Effector memory CD4-positive, alpha-beta T cell (primary cell): Measurements from ENCODE around the gene GRM8.

Source experiments
- DNase-seq, 3 donors: peaks; one replicate each; pipeline ENCODE4 v3.0.0-alpha.2; 2020
- H3K27ac ChIP-seq: 2 replicates; pipeline ENCODE4 v1.7.0; 2013; ENCODE audit warnings: mild to moderate bottlenecking, low read length, moderate library complexity; ENCODE audit not compliant: insufficient read depth, poor library complexity, severe bottlenecking
- H3K27me3 ChIP-seq: replicated peaks from 2 replicates; pipeline ENCODE4 v1.7.0; 2013; ENCODE audit warnings: mild to moderate bottlenecking, low read length; ENCODE audit not compliant: insufficient read depth, control insufficient read depth, poor library complexity, severe bottlenecking
- H3K36me3 ChIP-seq: 2 replicates; pipeline ENCODE4 v1.7.0; 2013; ENCODE audit warnings: mild to moderate bottlenecking, low read length, moderate library complexity; ENCODE audit not compliant: control insufficient read depth, insufficient read depth
- H3K4me1 ChIP-seq: 2 replicates; pipeline ENCODE4 v1.7.0; 2013; ENCODE audit warnings: low read length, mild to moderate bottlenecking; ENCODE audit not compliant: control insufficient read depth, insufficient read depth, poor library complexity, severe bottlenecking
- H3K4me3 ChIP-seq: 2 replicates; pipeline ENCODE4 v1.7.0; 2013; ENCODE audit warnings: low read length, low read depth, mild to moderate bottlenecking; ENCODE audit not compliant: insufficient read depth, poor library complexity, severe bottlenecking
- H3K9me3 ChIP-seq: 2 replicates; pipeline ENCODE4 v1.7.0; 2013; ENCODE audit warnings: mild to moderate bottlenecking, low read length, moderate library complexity; ENCODE audit not compliant: control insufficient read depth

Gene GRM8

DNA sequence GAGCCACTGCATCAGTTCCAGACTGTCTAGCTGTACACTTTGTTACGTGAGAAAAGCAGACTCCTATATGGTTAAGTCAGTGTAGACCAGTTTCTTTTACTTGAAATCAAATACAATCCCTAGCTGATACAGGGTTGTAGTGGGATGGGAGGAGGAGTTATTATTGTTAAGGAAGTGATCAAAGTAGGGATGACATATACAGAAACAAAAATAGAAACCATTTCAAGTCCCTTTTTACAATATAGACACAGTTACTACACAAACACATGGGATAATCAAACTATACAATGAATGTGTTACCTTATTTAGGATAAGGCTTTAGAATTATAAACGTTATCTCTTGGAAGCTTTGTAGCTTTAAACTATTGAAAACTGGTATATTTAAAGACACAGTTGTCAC, 233.9 kb downstream of the GRM8 start:
- DNase-seq: no peak
- H3K27me3 ChIP-seq: no peaks in the 10 kb centered on the region
- no peaks in the 10 kb centered on the region for H3K4me1 ChIP-seq
- H3K27ac ChIP-seq: no peak overlapping the region
- no peaks in the 10 kb centered on the region for H3K9me3 ChIP-seq
- no peak overlapping the region for H3K4me3 ChIP-seq
- no peaks in the 10 kb centered on the region for H3K36me3 ChIP-seq

DNA sequence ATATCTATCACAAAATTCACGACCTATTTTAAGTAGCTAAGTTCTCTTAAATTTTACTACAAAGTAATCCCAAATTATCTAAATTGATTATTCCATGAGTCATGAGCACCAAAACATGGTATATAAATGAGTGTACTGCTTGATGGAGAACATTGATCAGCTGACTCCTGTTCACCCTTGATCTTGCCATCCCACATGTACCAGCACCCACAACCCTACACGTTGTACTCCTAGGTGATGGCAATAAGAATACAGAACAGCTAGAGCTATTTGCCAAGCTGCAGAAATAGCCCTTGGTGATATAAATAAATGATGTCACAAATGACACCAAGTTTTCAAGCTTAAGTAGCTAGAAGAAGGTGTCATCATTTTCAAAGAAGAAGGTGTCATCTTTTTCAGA, 235.5 kb downstream of the GRM8 start:
- H3K4me3 ChIP-seq: no peak overlapping the region
- no peaks in the 10 kb centered on the region for H3K36me3 ChIP-seq
- no peaks in the 10 kb centered on the region for H3K27me3 ChIP-seq
- no peak overlapping the region for H3K27ac ChIP-seq
- no peaks in the 10 kb centered on the region for H3K9me3 ChIP-seq
- no peak for DNase-seq
- no peaks in the 10 kb centered on the region for H3K4me1 ChIP-seq

GRCh38 chr7:127000725-127001124, 252.0 kb downstream of the GRM8 start:
- DNase-seq: no peak
- no peak overlapping the region for H3K4me3 ChIP-seq
- no peaks in the 10 kb centered on the region for H3K9me3 ChIP-seq
- no peaks in the 10 kb centered on the region for H3K27me3 ChIP-seq
- H3K27ac ChIP-seq: no peak overlapping the region
- H3K4me1 ChIP-seq: no peaks in the 10 kb centered on the region
- H3K36me3 ChIP-seq: no peaks in the 10 kb centered on the region

- Histone ChIP-seq H3K27me3 (no peaks in the 10 kb centered on the region), H3K4me1 (no peaks in the 10 kb centered on the region), H3K9me3 (no peaks in the 10 kb centered on the region), H3K27ac (no peak overlapping the region), H3K4me3 (no peak overlapping the region), H3K36me3 (no peaks in the 10 kb centered on the region)
- no peak for DNase-seq
Observed at GRCh38 chr7:126996659-126997058, 256.1 kb downstream of the GRM8 start.

GRCh38 chr7:126993626-126994213, 259.0 kb downstream of the GRM8 start:
- no peaks in the 10 kb centered on the region for H3K27me3 ChIP-seq
- no peak overlapping the region for H3K4me3 ChIP-seq
- H3K9me3 ChIP-seq: no peaks in the 10 kb centered on the region
- H3K27ac ChIP-seq: no peak overlapping the region
- H3K36me3 ChIP-seq: no peaks in the 10 kb centered on the region
- H3K4me1 ChIP-seq: no peaks in the 10 kb centered on the region
- no peak for DNase-seq

DNA sequence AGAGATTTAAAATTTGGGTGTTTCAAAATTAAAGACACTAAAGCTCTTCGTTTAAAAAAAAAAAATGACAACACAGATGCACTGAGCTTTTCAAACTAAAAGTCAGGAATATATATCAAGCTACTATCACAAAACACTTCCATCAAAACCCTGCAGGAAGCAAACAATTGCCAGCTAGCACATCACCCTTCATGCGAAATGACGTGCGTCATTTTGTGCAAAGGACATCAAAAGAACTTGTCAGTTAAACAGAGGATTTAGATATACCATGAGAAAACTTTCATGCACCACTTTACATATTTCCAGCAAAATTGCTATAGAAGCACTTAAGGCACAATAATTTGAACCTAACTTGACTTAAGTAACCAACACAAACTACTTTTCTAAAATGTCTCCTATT, 264.7 kb downstream of the GRM8 start:
- Histone ChIP-seq H3K27me3 (no peaks in the 10 kb centered on the region), H3K4me1 (no peaks in the 10 kb centered on the region), H3K9me3 (no peaks in the 10 kb centered on the region), H3K27ac (no peak overlapping the region), H3K4me3 (no peak overlapping the region), H3K36me3 (no peaks in the 10 kb centered on the region)
- DNase-seq: no peak

- no peaks in the 10 kb centered on the region for H3K36me3 ChIP-seq
- H3K27me3 ChIP-seq: no peaks in the 10 kb centered on the region
- H3K27ac ChIP-seq: no peak overlapping the region
- no peaks in the 10 kb centered on the region for H3K4me1 ChIP-seq
- no peak overlapping the region for H3K4me3 ChIP-seq
- no peak for DNase-seq
- H3K9me3 ChIP-seq: no peaks in the 10 kb centered on the region
Observed at GRCh38 chr7:126979722-126980121, 273.0 kb downstream of the GRM8 start.

DNA sequence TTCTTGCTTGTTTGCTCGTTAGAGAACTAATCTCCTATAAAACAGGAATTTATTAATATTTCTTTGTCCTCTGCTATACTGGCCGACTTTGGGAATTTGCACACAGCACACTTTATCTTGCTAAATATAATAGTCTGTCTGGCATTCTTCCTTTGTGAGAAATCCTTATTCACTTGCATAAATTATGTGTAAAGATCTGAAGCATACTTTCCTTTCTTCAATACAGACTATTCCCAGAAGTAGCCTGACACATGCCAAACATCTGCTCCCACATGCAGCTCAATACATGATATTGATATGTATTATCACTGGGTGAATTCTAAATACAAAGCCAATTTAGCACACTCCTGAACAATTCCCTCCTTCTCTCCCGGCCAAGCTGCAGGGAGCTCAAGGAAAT, 273.9 kb downstream of the GRM8 start:
- H3K27ac ChIP-seq: no peak overlapping the region
- no peak overlapping the region for H3K4me3 ChIP-seq
- H3K27me3 ChIP-seq: no peaks in the 10 kb centered on the region
- no peaks in the 10 kb centered on the region for H3K9me3 ChIP-seq
- no peaks in the 10 kb centered on the region for H3K36me3 ChIP-seq
- DNase-seq: no peak
- H3K4me1 ChIP-seq: no peaks in the 10 kb centered on the region

GRCh38 chr7:126973066-126973465, 279.7 kb downstream of the GRM8 start:
- Histone ChIP-seq H3K36me3 (no peaks in the 10 kb centered on the region), H3K4me3 (no peak overlapping the region), H3K4me1 (no peaks in the 10 kb centered on the region), H3K27ac (no peak overlapping the region), H3K9me3 (no peaks in the 10 kb centered on the region), H3K27me3 (no peaks in the 10 kb centered on the region)
- no peak for DNase-seq

DNA sequence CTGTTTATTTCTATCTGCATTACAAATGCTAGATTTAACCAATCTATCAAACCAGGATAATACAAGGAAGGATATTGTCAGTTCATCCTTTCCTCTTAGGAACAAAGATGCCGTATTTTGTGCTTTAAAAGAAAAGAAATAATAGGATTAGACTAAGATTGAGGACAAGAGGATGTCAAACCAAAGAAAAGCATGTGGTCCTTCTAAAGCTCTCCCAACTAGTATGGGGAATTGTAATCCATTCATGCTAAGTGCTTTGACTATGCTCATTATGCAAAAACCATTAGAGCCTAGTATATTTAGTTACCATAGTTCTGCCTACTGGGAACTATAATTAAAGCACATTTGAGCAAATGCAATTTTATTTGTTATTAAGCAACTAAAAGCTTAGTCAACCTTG, 280.2 kb downstream of the GRM8 start:
- DNase-seq: no peak
- H3K9me3 ChIP-seq: no peaks in the 10 kb centered on the region
- no peaks in the 10 kb centered on the region for H3K4me1 ChIP-seq
- no peak overlapping the region for H3K4me3 ChIP-seq
- H3K27me3 ChIP-seq: no peaks in the 10 kb centered on the region
- no peaks in the 10 kb centered on the region for H3K36me3 ChIP-seq
- H3K27ac ChIP-seq: no peak overlapping the region

- H3K36me3 ChIP-seq: no peaks in the 10 kb centered on the region
- no peak overlapping the region for H3K27ac ChIP-seq
- DNase-seq: no peak
- no peak overlapping the region for H3K4me3 ChIP-seq
- no peaks in the 10 kb centered on the region for H3K4me1 ChIP-seq
- no peaks in the 10 kb centered on the region for H3K27me3 ChIP-seq
- no peaks in the 10 kb centered on the region for H3K9me3 ChIP-seq
Observed at GRCh38 chr7:126959649-126960048, 293.1 kb downstream of the GRM8 start.
